Measurements from ENCODE around the gene CGNL1. TPM values are rescaled to one million over a fixed set of nuclear protein-coding genes. Genes with fewer than 3 reads are reported as not detected.

The CGNL1 gene
- total RNA-seq (ENCODE audit: low replicate concordance), result 0.59 and 2.9 TPM in 2 replicates

GRCh38 chr15:57375827-57376695, at the start of gene CGNL1:
Gene CGNL1, plus strand, starts transcription at chr15:57376505. Its CDS starts 61,495 bp downstream, at chr15:57438000.

GRCh38 chr15:57591822-57592367, 215.6 kb downstream of the CGNL1 start, which contains the start of gene MYZAP:
Gene MYZAP, plus strand, starts transcription at chr15:57591904. Its CDS starts 131 bp downstream, at chr15:57592035.

Other genes starting within 250 kb of the CGNL1 start
- 0.35 TPM in 1 of 2 replicates, not detected in the other for gene MYZAP, start 215.4 kb downstream of the CGNL1 start, total RNA-seq (ENCODE audit: low replicate concordance)

Measured in smooth muscle cell of the coronary artery (primary cell).